HG02981 (cell line): Measurements from ENCODE around the gene SLC7A14.
A peak's percentile ranks its signal among the peaks of the same experiment; 100 is the strongest.
"Not testable (repeated sequence)": the region's sequence is repeated elsewhere in the genome, so short reads cannot be mapped to it uniquely, and the experiment has no call there.

Experiments
- ATAC-seq: cut with Tn5 transposase; IDR thresholded peaks from one replicate; pipeline ENCODE4 v1.9.1; 2021; ENCODE audit warnings: mild to moderate bottlenecking, moderate library complexity; ENCODE audit not compliant: unreplicated experiment

The SLC7A14 gene

GRCh38 chr3:170598091-170598502, 12.2 kb upstream of the SLC7A14 start:
- ATAC-seq = no peak

- no peak for ATAC-seq
These were observed 8.7 kb upstream of the SLC7A14 start for GRCh38 chr3:170594528-170594927.

- ATAC-seq = no peak
These were observed 7.8 kb upstream of the SLC7A14 start for GRCh38 chr3:170593634-170594033.

GRCh38 chr3:170589113-170589512, 3.2 kb upstream of the SLC7A14 start:
- ATAC-seq = no peak

- no peak for ATAC-seq
These were observed 603 bp downstream of the SLC7A14 start for GRCh38 chr3:170585008-170585936.

- no peak for ATAC-seq
These were observed 1.3 kb downstream of the SLC7A14 start for GRCh38 chr3:170584585-170585007.

GRCh38 chr3:170579646-170580045, 6.2 kb downstream of the SLC7A14 start:
- ATAC-seq = no peak

- peak; percentile 99 for ATAC-seq
These were observed 13.1 kb downstream of the SLC7A14 start for GRCh38 chr3:170572665-170573253.

GRCh38 chr3:170567598-170567997, 18.3 kb downstream of the SLC7A14 start:
- not testable (repeated sequence) for ATAC-seq

- no peak for ATAC-seq
These were observed 19.5 kb downstream of the SLC7A14 start for GRCh38 chr3:170566413-170566812.

- ATAC-seq = no peak
These were observed 20.4 kb downstream of the SLC7A14 start for GRCh38 chr3:170565495-170565894.

- ATAC-seq = no peak
These were observed 21.2 kb downstream of the SLC7A14 start for GRCh38 chr3:170564664-170565063.

- peak; percentile 87 for ATAC-seq
These were observed 22.0 kb downstream of the SLC7A14 start for GRCh38 chr3:170563712-170564423.

GRCh38 chr3:170562080-170562479, 23.8 kb downstream of the SLC7A14 start:
- no peak for ATAC-seq

- no peak for ATAC-seq
These were observed 25.0 kb downstream of the SLC7A14 start for GRCh38 chr3:170560717-170561382.

GRCh38 chr3:170560296-170560695, 25.6 kb downstream of the SLC7A14 start:
- no peak for ATAC-seq

GRCh38 chr3:170558427-170558826, 27.4 kb downstream of the SLC7A14 start:
- ATAC-seq = no peak

GRCh38 chr3:170555329-170555728, 30.5 kb downstream of the SLC7A14 start:
- ATAC-seq = no peak

GRCh38 chr3:170553788-170554757, 31.8 kb downstream of the SLC7A14 start:
- no peak for ATAC-seq

GRCh38 chr3:170551252-170551651, 34.6 kb downstream of the SLC7A14 start:
- no peak for ATAC-seq
